CD4-positive, alpha-beta T cell treated with Interferon alpha-2 for 1 hour (primary cell): Measurements from ENCODE around the gene TP53I11.

Source experiments
- DNase-seq, 2 donors: peaks; one replicate each; pipeline ENCODE4 v3.0.0-alpha.2; 2020 to 2022

TP53I11 gene

GRCh38 chr11:44950625-44951476 is at the start of gene TP53I11:
Gene TP53I11, minus strand, starts transcription at chr11:44950883. Its CDS starts 12,548 bp downstream, at chr11:44938335.
- DNase-seq = peak; percentile 67 to 77

- no peak for DNase-seq
Measured at GRCh38 chr11:44999068-44999467, 48.4 kb upstream of the TP53I11 start.

GRCh38 chr11:44998051-44998450 is 47.4 kb upstream of the TP53I11 start:
- DNase-seq = no peak

GRCh38 chr11:44997566-44997965 is 46.9 kb upstream of the TP53I11 start:
- DNase-seq = no peak

GRCh38 chr11:44994753-44995152 is 44.1 kb upstream of the TP53I11 start:
- no peak for DNase-seq

GRCh38 chr11:44993971-44994704 is 43.5 kb upstream of the TP53I11 start:
- no peak for DNase-seq

- DNase-seq = no peak
Measured at GRCh38 chr11:44992774-44993173, 42.1 kb upstream of the TP53I11 start.

- DNase-seq = no peak
Measured at GRCh38 chr11:44992181-44992582, 41.5 kb upstream of the TP53I11 start.

- DNase-seq = no peak
Measured at GRCh38 chr11:44990665-44991064, 40.0 kb upstream of the TP53I11 start.

GRCh38 chr11:44989831-44990566 is 39.3 kb upstream of the TP53I11 start:
- DNase-seq = no peak

GRCh38 chr11:44988981-44989635 is 38.4 kb upstream of the TP53I11 start:
- no peak for DNase-seq

GRCh38 chr11:44988111-44988510 is 37.4 kb upstream of the TP53I11 start:
- no peak for DNase-seq

- DNase-seq = no peak
Measured at GRCh38 chr11:44987506-44987905, 36.8 kb upstream of the TP53I11 start.

- no peak for DNase-seq
Measured at GRCh38 chr11:44986315-44986714, 35.6 kb upstream of the TP53I11 start.

GRCh38 chr11:44985721-44986120 is 35.0 kb upstream of the TP53I11 start:
- DNase-seq = no peak

GRCh38 chr11:44983786-44984185 is 33.1 kb upstream of the TP53I11 start:
- DNase-seq = peak in 1 of 2 donors; percentile 8

GRCh38 chr11:44982496-44983062 is 31.9 kb upstream of the TP53I11 start:
- no peak for DNase-seq

- no peak for DNase-seq
Measured at GRCh38 chr11:44980533-44981427, 30.1 kb upstream of the TP53I11 start.

- DNase-seq = no peak
Measured at GRCh38 chr11:44979543-44980399, 29.1 kb upstream of the TP53I11 start.

GRCh38 chr11:44978961-44979331 is 28.3 kb upstream of the TP53I11 start:
- no peak for DNase-seq
